Gastrocnemius medialis (tissue), 4 donors: Measurements from ENCODE around the gene TPO. TPM values are rescaled to one million over a fixed set of nuclear protein-coding genes. Genes with fewer than 3 reads are reported as not detected.

Experiments used
- ATAC-seq, 2 donors: fragments of 150-250 bp; one replicate each; pipeline ENCODE4 v1.9.1; 2016
- DNase-seq, 2 donors: peaks; one replicate each; pipeline ENCODE4 v3.0.0-alpha.2; 2019
- H3K27ac ChIP-seq, 4 donors: fragments of 200-600 bp; sonication (generic); 1 replicate in 1 of 4; 2 replicates in 3 of 4; pipeline ENCODE4 v1.5.1; 2016 to 2018; ENCODE audit warnings: mild to moderate bottlenecking in 2 of 4, moderate library complexity in 1 of 4
- H3K27me3 ChIP-seq, 3 donors: fragments of 200-600 bp; sonication (generic) in 2 of 3; 1 replicate in 1 of 3; 2 replicates in 2 of 3; pipeline versions ENCODE4 v1.5.1 to v1.6.0; 2016 to 2019; ENCODE audit warnings: mild to moderate bottlenecking in 1 of 3, moderate library complexity in 1 of 3
- H3K36me3 ChIP-seq, 2 donors: fragments of 200-600 bp; sonication (generic) in 1 of 2; one replicate each; pipeline ENCODE4 v1.5.1; 2017 to 2018
- H3K4me1 ChIP-seq, 2 donors: fragments of 200-600 bp; sonication (generic) in 1 of 2; one replicate each; pipeline ENCODE4 v1.5.1; 2016 to 2017; ENCODE audit warnings: mild to moderate bottlenecking in 2 of 2
- H3K4me3 ChIP-seq, 4 donors: fragments of 200-600 bp; sonication (generic) in 3 of 4; 1 replicate in 1 of 4; 2 replicates in 3 of 4; pipeline ENCODE4 v1.5.1; 2016 to 2019; ENCODE audit warnings: mild to moderate bottlenecking in 2 of 4
- H3K9me3 ChIP-seq, 3 donors: fragments of 200-600 bp; sonication (generic) in 2 of 3; 1 replicate in 1 of 3; 2 replicates in 2 of 3; pipeline ENCODE4 v1.5.1; 2016 to 2019
- POLR2A ChIP-seq, 2 donors: fragments of 450-650 bp; IDR thresholded peaks; one replicate each; pipeline ENCODE4 v1.6.1; 2017; ENCODE audit warnings: antibody characterized with exemption in 2 of 2, mild to moderate bottlenecking in 2 of 2, moderate library complexity in 2 of 2
- in situ Hi-C, 4 donors: fragments of 200-750 bp; cut with MboI; loops; one replicate each; pipeline versions ENCODE4 v1.15.0 to v1.8.0; 2017; ENCODE audit warnings: low sequenced_read_pairs in 4 of 4
- intact Hi-C: fragments of 100-400 bp; cut with DNase I; formaldehyde crosslinking; loops from one replicate; pipeline ENCODE4 v1.15.1; 2023; ENCODE audit warnings: low total_unique reads
- total RNA-seq, 4 donors: library from RNA; depleted of rRNA; stranded (reverse); fragments of >200 nt; gene quantifications; one replicate each; pipeline versions ENCODE4 v1.1.0 to v1.2.3, GENCODE V29; 2016
- TF ChIP-seq, protein P1 (sequence below), 5 experiments: fragments of 450-650 bp in 3 of 5; fragments of 200-600 bp in 2 of 5; sonication (generic) in 2 of 5; IDR thresholded peaks in 4 of 5; conservative IDR thresholded peaks in 1 of 5; 1 replicate in 4 of 5; 2 replicates in 1 of 5; pipeline ENCODE4 v1.5.1; 2016 to 2019; ENCODE audit warnings: antibody characterized with exemption in 5 of 5, mild to moderate bottlenecking in 3 of 5, moderate library complexity in 3 of 5

The TPO gene
- total RNA-seq, 4 donors from 2014 or later, result 3.3 to 11.6 (median 5.3) TPM

DNA sequence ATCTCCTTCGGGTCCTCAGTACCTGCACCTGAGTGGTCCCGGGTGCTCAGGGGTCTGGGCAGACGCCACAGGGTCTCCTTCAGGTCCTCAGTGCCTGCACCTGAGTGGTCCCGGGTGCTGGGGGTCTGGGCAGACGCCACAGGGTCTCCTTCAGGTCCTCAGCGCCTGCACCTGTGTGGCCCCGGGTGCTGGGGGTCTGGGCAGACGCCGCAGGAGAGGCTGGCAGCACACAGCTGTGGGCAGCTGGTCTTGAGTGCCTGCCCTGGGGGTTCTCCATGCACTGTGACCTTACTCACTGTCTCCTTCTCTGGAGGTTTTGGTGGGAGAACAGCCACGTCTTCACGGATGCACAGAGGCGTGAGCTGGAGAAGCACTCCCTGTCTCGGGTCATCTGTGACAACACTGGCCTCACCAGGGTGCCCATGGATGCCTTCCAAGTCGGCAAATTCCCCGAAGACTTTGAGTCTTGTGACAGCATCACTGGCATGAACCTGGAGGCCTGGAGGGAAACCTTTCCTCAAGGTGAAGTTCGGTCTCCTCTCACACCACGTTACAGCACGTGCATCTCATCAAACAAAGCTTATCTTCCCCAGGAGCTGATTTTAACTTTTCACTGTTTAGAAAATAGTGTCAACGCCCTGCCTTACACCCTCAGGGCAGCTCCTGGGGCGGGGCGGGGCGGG, 82.6 kb downstream of the TPO start:
- Histone ChIP-seq H3K36me3 (no peaks in the 10 kb centered on the region), H3K4me1 (no peaks in the 10 kb centered on the region), H3K27ac (no peak overlapping the region), H3K4me3 (no peak overlapping the region), H3K27me3 (no peaks in the 10 kb centered on the region), H3K9me3 (no peaks in the 10 kb centered on the region)
- intact Hi-C loops (no loop called here), in situ Hi-C loops (no loop called here)
- TF ChIP-seq, protein P1, sequence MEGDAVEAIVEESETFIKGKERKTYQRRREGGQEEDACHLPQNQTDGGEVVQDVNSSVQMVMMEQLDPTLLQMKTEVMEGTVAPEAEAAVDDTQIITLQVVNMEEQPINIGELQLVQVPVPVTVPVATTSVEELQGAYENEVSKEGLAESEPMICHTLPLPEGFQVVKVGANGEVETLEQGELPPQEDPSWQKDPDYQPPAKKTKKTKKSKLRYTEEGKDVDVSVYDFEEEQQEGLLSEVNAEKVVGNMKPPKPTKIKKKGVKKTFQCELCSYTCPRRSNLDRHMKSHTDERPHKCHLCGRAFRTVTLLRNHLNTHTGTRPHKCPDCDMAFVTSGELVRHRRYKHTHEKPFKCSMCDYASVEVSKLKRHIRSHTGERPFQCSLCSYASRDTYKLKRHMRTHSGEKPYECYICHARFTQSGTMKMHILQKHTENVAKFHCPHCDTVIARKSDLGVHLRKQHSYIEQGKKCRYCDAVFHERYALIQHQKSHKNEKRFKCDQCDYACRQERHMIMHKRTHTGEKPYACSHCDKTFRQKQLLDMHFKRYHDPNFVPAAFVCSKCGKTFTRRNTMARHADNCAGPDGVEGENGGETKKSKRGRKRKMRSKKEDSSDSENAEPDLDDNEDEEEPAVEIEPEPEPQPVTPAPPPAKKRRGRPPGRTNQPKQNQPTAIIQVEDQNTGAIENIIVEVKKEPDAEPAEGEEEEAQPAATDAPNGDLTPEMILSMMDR (IDR thresholded peaks at IDR 0.05 in 4 of 5, conservative IDR thresholded peaks at IDR 0.05 in 1 of 5), result no peak
- no peak for TF ChIP-seq POLR2A (IDR thresholded peaks at IDR 0.05)
- DNase-seq (no peak), ATAC-seq (no peak)

DNA sequence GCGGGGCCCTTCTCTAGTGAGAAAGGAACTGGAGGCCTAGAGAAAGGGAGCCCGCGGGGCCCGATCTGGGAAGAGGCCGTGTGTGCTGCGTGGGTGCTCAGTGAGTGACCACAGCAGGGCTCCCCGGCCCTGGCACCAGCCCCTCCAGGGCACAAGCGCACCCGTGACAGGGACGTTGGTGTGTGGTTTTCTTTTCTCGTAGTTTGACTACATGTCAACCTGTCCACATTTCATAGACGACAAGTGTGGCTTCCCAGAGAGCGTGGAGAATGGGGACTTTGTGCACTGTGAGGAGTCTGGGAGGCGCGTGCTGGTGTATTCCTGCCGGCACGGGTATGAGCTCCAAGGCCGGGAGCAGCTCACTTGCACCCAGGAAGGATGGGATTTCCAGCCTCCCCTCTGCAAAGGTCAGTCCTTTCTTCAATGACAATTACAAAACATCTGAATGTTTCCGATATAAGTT, 83.1 kb downstream of the TPO start:
- no peak overlapping the region for H3K4me3 ChIP-seq
- ATAC-seq (no peak), DNase-seq (no peak)
- intact Hi-C loops, result no loop called here
- TF ChIP-seq, protein P1 (IDR thresholded peaks at IDR 0.05 in 4 of 5, conservative IDR thresholded peaks at IDR 0.05 in 1 of 5), result no peak
- TF ChIP-seq POLR2A (IDR thresholded peaks at IDR 0.05), result no peak
- H3K27me3 ChIP-seq, result no peaks in the 10 kb centered on the region
- in situ Hi-C loops, result no loop called here
- H3K9me3 ChIP-seq, result no peaks in the 10 kb centered on the region
- H3K4me1 ChIP-seq, result no peaks in the 10 kb centered on the region
- H3K27ac ChIP-seq, result no peak overlapping the region
- H3K36me3 ChIP-seq, result no peaks in the 10 kb centered on the region

DNA sequence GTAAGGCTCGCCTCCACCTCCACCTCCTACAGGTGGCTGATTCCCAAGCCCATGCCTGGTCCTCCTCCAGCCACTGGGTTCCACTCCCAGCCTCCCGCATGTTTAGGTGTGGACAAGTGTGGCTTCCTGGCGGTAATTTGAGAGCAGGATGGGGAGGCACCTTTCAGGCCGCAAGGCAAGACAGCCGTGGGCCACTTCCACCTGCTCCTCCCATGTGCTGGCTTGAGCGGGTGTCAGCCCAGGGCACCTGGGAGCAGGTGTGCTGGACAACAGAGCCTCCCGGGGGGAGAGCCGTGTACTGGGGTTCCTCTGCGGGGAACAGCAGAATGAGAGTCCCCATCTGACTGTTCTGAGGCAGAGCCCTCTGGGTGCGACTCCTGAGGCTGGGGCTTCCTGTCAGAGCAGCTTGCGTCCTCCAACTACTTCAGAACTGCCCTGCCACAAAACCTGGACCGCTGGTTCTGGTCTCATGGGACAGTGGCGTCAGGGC, 83.9 kb downstream of the TPO start:
- ATAC-seq, result no peak
- Histone ChIP-seq H3K27me3 (no peaks in the 10 kb centered on the region), H3K4me1 (no peaks in the 10 kb centered on the region), H3K4me3 (no peak overlapping the region), H3K36me3 (no peaks in the 10 kb centered on the region), H3K27ac (no peak overlapping the region), H3K9me3 (no peaks in the 10 kb centered on the region)
- in situ Hi-C loops, result no loop called here
- DNase-seq, result no peak
- TF ChIP-seq, protein P1 (IDR thresholded peaks at IDR 0.05 in 4 of 5, conservative IDR thresholded peaks at IDR 0.05 in 1 of 5), result no peak
- no peak for TF ChIP-seq POLR2A (IDR thresholded peaks at IDR 0.05)
- intact Hi-C loops, result no loop called here

DNA sequence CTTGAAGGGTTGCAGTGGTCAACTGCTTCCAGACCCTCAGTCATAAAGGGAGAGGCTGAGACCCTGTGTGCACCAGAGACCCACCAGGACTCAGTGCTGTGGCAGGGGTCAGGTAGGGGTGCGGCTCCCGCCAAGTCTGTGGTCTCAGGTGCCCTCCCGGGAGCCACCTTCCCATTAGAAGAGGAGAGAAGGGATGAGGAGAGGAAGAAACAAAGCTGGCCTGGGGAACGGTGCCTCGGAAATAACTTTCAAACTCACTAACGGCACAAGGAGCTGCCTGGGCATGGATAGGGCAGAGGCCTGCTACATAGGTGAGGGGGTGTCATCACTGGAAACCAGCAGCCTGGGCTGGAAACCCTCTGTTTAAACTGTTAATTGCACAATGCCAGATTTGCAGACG, 84.9 kb downstream of the TPO start:
- Histone ChIP-seq H3K9me3 (no peaks in the 10 kb centered on the region), H3K4me3 (no peak overlapping the region), H3K4me1 (no peaks in the 10 kb centered on the region), H3K36me3 (no peaks in the 10 kb centered on the region), H3K27me3 (no peaks in the 10 kb centered on the region), H3K27ac (no peak overlapping the region)
- TF ChIP-seq POLR2A (IDR thresholded peaks at IDR 0.05), result no peak
- TF ChIP-seq, protein P1 (IDR thresholded peaks at IDR 0.05 in 4 of 5, conservative IDR thresholded peaks at IDR 0.05 in 1 of 5), result no peak
- DNase-seq, result no peak
- no peak for ATAC-seq
- in situ Hi-C loops (no loop called here), intact Hi-C loops (no loop called here)
